Endothelial cell of umbilical vein (primary cell): Measurements from ENCODE around the gene BCL7A. TPM values are rescaled to one million over a fixed set of nuclear protein-coding genes. Genes with fewer than 3 reads are reported as not detected.

Experiments used
- BruUV-seq: library from RNA; stranded (reverse); fragments of 400-500 nt; replicated peaks from 2 replicates; lab custom pipeline; 2021; lab: Mats Ljungman, UMichigan
- CTCF ChIA-PET: fragments of 300-600, 350-600 bp; sonication (Branson Sonifier 250); formaldehyde crosslinking; loops from one replicate; lab custom pipeline; 2021; ENCODE audit warnings: antibody characterized with exemption, inconsistent platforms; lab: Charles Lee
- POLR2A ChIA-PET: fragments of 300-600, 350-600 bp; sonication (Branson Sonifier 250); formaldehyde crosslinking; loops from one replicate; lab custom pipeline; 2021; ENCODE audit warnings: antibody characterized with exemption, inconsistent platforms; lab: Charles Lee
- DNase-seq: peaks from one replicate; pipeline ENCODE4 v3.0.0-alpha.2; 2011; ENCODE audit warnings: low read depth, low spot score
- FAIRE-seq: peaks from 2 replicates; lab custom pipeline; 2011; peaks lifted over from hg19 to GRCh38; lab: Jason Lieb, UNC
- H2AFZ ChIP-seq: 2 replicates; pipeline ENCODE4 v1.6.0; 2012; ENCODE audit warnings: low read depth, low read length, control low read depth, inconsistent platforms
- H3K27ac ChIP-seq: 2 replicates; pipeline ENCODE4 v1.5.1; 2011; ENCODE audit warnings: low read depth, mild to moderate bottlenecking, control low read depth, low read length, moderate library complexity; ENCODE audit not compliant: insufficient read depth
- H3K27me3 ChIP-seq, 2 experiments: 2 replicates each; pipeline versions ENCODE4 v1.6.0 to v1.6.1; 2011; ENCODE audit warnings: low read length in 2 of 2, mixed read lengths in 1 of 2; ENCODE audit not compliant: control insufficient read depth in 2 of 2, insufficient read depth in 2 of 2
- H3K36me3 ChIP-seq, 2 experiments: 2 replicates in 1 of 2; 3 replicates in 1 of 2; pipeline ENCODE4 v1.5.1; 2011; ENCODE audit warnings: low read length in 2 of 2, mild to moderate bottlenecking in 1 of 2, moderate library complexity in 1 of 2; ENCODE audit not compliant: control insufficient read depth in 2 of 2, insufficient read depth in 2 of 2; ENCODE audit errors: extremely low read depth in 1 of 2
- H3K4me1 ChIP-seq: 3 replicates; pipeline ENCODE4 v1.5.1; 2011; ENCODE audit warnings: mild to moderate bottlenecking, low read length; ENCODE audit not compliant: control insufficient read depth, insufficient read depth; ENCODE audit errors: extremely low read depth
- H3K4me2 ChIP-seq: 2 replicates; pipeline ENCODE4 v1.6.1; 2011; ENCODE audit warnings: low read length, control low read depth, mixed read lengths; ENCODE audit not compliant: insufficient read depth
- H3K4me3 ChIP-seq, 3 experiments: fragments of 200-600 bp in 1 of 3; sonication (generic), shearing (Covaris generic) in 1 of 3; replicated peaks in 1 of 3; 2 replicates each; pipeline ENCODE4 v1.5.1; 2011 to 2016; ENCODE audit warnings: control low read depth in 3 of 3, low read length in 3 of 3, mild to moderate bottlenecking in 2 of 3, inconsistent platforms in 1 of 3, low read depth in 1 of 3, moderate library complexity in 1 of 3; ENCODE audit not compliant: insufficient read depth in 1 of 3
- H3K79me2 ChIP-seq: 2 replicates; pipeline ENCODE4 v1.6.0; 2012; ENCODE audit warnings: low read length, inconsistent platforms; ENCODE audit not compliant: control insufficient read depth, insufficient read depth
- H3K9ac ChIP-seq: replicated peaks from 2 replicates; pipeline ENCODE3; 2011; ENCODE audit warnings: low read length, control low read depth; ENCODE audit not compliant: insufficient read depth; ENCODE audit errors: extremely low read depth
- H3K9me1 ChIP-seq: replicated peaks from 3 replicates; pipeline ENCODE4 v1.6.0; 2011; ENCODE audit warnings: mild to moderate bottlenecking, low read length; ENCODE audit not compliant: control insufficient read depth, insufficient read depth; ENCODE audit errors: extremely low read depth
- H3K9me3 ChIP-seq: replicated peaks from 2 replicates; pipeline ENCODE4 v1.5.1; 2012; ENCODE audit warnings: low read length, inconsistent platforms; ENCODE audit not compliant: control insufficient read depth, insufficient read depth
- H4K20me1 ChIP-seq: replicated peaks from 2 replicates; pipeline ENCODE3; 2011; ENCODE audit warnings: mild to moderate bottlenecking, low read length; ENCODE audit not compliant: control insufficient read depth, insufficient read depth; ENCODE audit errors: extremely low read depth
- FOS ChIP-seq: IDR thresholded peaks from 2 replicates; pipeline ENCODE4 v1.6.1; 2011; ENCODE audit warnings: mild to moderate bottlenecking, low read length, moderate library complexity, borderline replicate concordance; ENCODE audit not compliant: insufficient read depth
- GATA2 ChIP-seq: IDR thresholded peaks from 2 replicates; pipeline ENCODE4 v1.7.0; 2011; ENCODE audit warnings: low read depth, mild to moderate bottlenecking, moderate library complexity, mixed read lengths, low read length; ENCODE audit not compliant: insufficient read length, insufficient read depth
- POLR2A ChIP-seq: IDR thresholded peaks from 2 replicates; pipeline ENCODE4 v1.6.1; 2012; ENCODE audit warnings: low read depth, mild to moderate bottlenecking, control low read depth, low read length
- dilution Hi-C: fragments of 300-500 bp; cut with MboI; formaldehyde crosslinking; loops from one replicate; pipeline ENCODE4 v1.15.0; 2019; ENCODE audit warnings: low sequenced_read_pairs; ENCODE audit not compliant: extremely low pct_ligation_motif_present
- intact Hi-C: fragments of 100-400 bp; cut with micrococcal nuclease; formaldehyde crosslinking; loops from one replicate; pipeline ENCODE4 v1.10.0; 2022
- polyA plus RNA-seq, 4 experiments: library from polyadenylated mRNA; depleted of rRNA in 3 of 4; stranded (reverse) in 3 of 4; unstranded in 1 of 4; fragments of >200 nt; gene quantifications; 2 replicates each; pipeline versions ENCODE4 v1.2.1 to v1.2.3, GENCODE V29; 2011 to 2012; ENCODE audit warnings: missing spikeins in 1 of 4
- total RNA-seq: library from RNA; stranded (reverse); gene quantifications from 2 replicates; pipeline ENCODE4 v1.2.3, GENCODE V29; 2021
- TF ChIP-seq, protein P1 (sequence below): IDR thresholded peaks from 2 replicates; pipeline ENCODE4 v1.6.1; 2011; ENCODE audit not compliant: insufficient read depth, insufficient read length

Gene BCL7A
- total and polyA plus RNA-seq, 2 donors (not counting 3 experiments of a cell fraction or from before 2014, with no cell fraction given), result 9.7 to 11.1 TPM

DNA sequence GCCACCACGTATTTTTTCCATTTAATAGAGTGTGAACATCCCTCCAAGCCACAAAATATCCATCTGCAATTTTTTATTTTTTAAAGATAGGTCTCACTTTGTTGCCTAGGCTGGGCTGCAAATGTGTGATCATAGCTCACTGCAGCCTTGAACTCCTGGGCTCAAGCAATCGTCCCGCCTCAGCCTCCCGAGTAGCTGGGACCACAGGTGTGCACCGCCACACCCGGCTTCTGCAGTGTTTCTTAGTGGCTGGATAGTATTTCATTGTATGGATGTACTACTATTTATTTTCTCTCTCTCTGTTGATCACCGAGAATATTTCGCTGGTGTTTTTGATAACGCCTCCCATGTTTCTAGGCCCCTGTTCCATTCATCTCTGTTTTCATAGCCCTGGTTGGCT lies 74.3 kb downstream of the BCL7A start:
- dilution Hi-C loops, result no loop called here
- Histone ChIP-seq H3K27ac (no peak overlapping the region), H2AFZ (no peak overlapping the region), H3K27me3 (no peaks in the 10 kb centered on the region), H3K4me3 (no peak overlapping the region), H3K4me2 (no peak overlapping the region), H3K4me1 (peaks cover 30% of the 10 kb centered on the region), H3K9me1 (no peaks in the 10 kb centered on the region), H3K9me3 (no peaks in the 10 kb centered on the region), H3K79me2 (peaks cover 80% of the 10 kb centered on the region), H3K9ac (no peak overlapping the region), H4K20me1 (no peaks in the 10 kb centered on the region), H3K36me3 (no peaks in the 10 kb centered on the region)
- no peak for TF ChIP-seq GATA2
- DNase-seq (no peak), FAIRE-seq (no peak)
- intact Hi-C loops, result no loop called here
- CTCF ChIA-PET, result interaction anchor here (1.1 to 3.9 kb wide), 5 partner anchors 11 to 27 kb away, joined by 3 to 30 read pairs (median 3); partner anchors contain the start of gene MLXIP
- BruUV-seq, result no TSS peak
- POLR2A ChIA-PET, result interaction anchor here (1.7 kb wide), 1 partner anchor 17 kb away, joined by 4 read pairs; the partner anchor contains the start of gene MLXIP

DNA sequence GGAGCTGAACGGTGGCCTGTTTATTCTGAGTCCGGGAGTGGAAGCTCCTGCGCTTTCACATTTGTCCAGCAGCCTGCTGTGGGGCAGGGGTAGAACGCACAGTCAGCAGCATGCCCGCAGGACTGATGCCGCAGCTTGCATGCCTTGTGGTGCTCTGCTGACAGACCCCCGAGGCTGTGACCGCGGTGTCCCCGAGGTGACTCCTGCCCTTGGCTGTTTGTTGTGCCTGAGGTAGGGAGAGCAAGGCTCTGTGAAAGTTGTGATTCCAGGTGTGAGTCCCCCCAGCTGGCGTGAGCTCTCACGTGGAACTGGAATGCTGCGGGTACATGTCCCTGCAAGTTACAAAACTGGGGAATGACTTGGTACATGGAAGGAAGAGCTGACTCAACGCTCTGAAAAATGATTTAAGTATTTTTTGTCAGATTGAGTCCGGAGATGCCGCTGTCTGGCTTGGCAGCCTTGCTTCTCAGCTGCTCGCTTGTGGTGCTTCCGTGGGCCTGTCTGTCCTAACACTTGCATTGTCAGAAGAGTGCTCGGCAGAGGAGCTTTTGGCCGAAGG lies 75.0 kb downstream of the BCL7A start:
- BruUV-seq, result no TSS peak

More for the DNA sequence above, 75.0 kb downstream of the BCL7A start:
- DNase-seq (peak; percentile 63), FAIRE-seq (peak; percentile 58)
- Histone ChIP-seq H3K4me2 (no peak overlapping the region), H2AFZ (no peak overlapping the region), H3K27ac (no peak overlapping the region), H3K27me3 (no peaks in the 10 kb centered on the region), H3K36me3 (no peaks in the 10 kb centered on the region), H3K79me2 (peaks cover 74% of the 10 kb centered on the region), H3K9ac (no peak overlapping the region), H3K4me1 (peaks cover 31% of the 10 kb centered on the region), H4K20me1 (no peaks in the 10 kb centered on the region), H3K4me3 (no peak overlapping the region), H3K9me1 (no peaks in the 10 kb centered on the region), H3K9me3 (no peaks in the 10 kb centered on the region)
- ChIA-PET POLR2A (interaction anchor here (1.7 kb wide), 1 partner anchor 18 kb away, joined by 4 read pairs; the partner anchor contains the start of gene MLXIP), CTCF (interaction anchor here (0.7 to 3.9 kb wide), 8 partner anchors 8 to 42 kb away, joined by 3 to 30 read pairs (median 4); partner anchors contain the start of gene MLXIP)
- no peak for TF ChIP-seq POLR2A
- TF ChIP-seq FOS, result peak; percentile 21
- TF ChIP-seq, protein P1, sequence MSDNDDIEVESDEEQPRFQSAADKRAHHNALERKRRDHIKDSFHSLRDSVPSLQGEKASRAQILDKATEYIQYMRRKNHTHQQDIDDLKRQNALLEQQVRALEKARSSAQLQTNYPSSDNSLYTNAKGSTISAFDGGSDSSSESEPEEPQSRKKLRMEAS, result no peak
- dilution Hi-C loops (no loop called here), intact Hi-C loops (no loop called here)
